ENCODE results near the gene FBRSL1. TPM values are rescaled to one million over a fixed set of nuclear protein-coding genes. Genes with fewer than 3 reads are reported as not detected.

FBRSL1 gene
- total RNA-seq, 1 experiment from 2014 or later: 124 TPM

DNA sequence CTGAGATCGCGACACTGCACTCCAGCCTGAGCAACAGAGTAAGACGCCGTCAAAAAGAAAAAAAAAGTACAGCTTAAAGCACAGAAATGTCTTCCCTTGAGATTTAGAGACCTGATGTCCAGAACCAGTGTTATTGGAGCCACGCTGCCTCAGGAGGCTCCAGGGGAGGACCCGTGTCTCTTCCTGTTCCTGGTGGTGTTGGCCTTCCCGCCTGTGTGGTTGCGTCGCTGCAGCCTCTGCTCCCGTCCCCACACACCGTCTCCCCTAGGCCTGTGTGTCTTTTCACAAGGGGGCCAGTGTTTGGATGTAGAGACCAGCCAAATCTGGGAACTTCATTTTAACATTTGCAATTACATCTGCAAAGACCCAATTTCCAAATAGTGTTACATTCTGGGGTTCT is 8.6 kb upstream of the FBRSL1 start:
- CTCF ChIA-PET: no interaction called here
- no peaks in the 10 kb centered on the region for H3K27me3 ChIP-seq (ENCODE audit: insufficient read depth, low read length)
- no peak overlapping the region for H3K27ac ChIP-seq (ENCODE audit: low read depth, low read length)

More for the DNA sequence above, 8.6 kb upstream of the FBRSL1 start:
- BruUV-seq (replicated peaks): no TSS peak
- RAD21 ChIA-PET (ENCODE audit: low non-redundant PET in 1 of 2, low total read pairs in 2 of 2, uncharacterized antibody in 2 of 2, unreplicated experiment in 2 of 2): no interaction called here
- no peak overlapping the region for H3K4me3 ChIP-seq (replicated peaks in 1 of 2; ENCODE audit: low read depth in 1 of 2, low read length in 2 of 2)
- H2AFZ ChIP-seq (ENCODE audit: low read depth, low read length, poor library complexity, severe bottlenecking): no peak overlapping the region
- no peaks in the 10 kb centered on the region for H3K9me2 ChIP-seq (ENCODE audit: insufficient read depth)
- intact Hi-C loops (cut with micrococcal nuclease): no loop called here
- H3K36me3 ChIP-seq (ENCODE audit: control insufficient read depth in 1 of 2, insufficient read depth in 2 of 2, low read length in 2 of 2): no peaks in the 10 kb centered on the region
- H3K4me2 ChIP-seq (ENCODE audit: low read length): no peak overlapping the region
- no peak overlapping the region for H3K9ac ChIP-seq (ENCODE audit: low read length)
- H3K79me2 ChIP-seq (ENCODE audit: insufficient read depth, low read length): no peaks in the 10 kb centered on the region
- TF ChIP-seq POLR2AphosphoS5 (IDR thresholded peaks at IDR 0.05; ENCODE audit: low read depth, low read length) (no peak), SRF (IDR thresholded peaks at IDR 0.05; ENCODE audit: low read depth) (no peak), JUND (IDR thresholded peaks at IDR 0.05) (no peak), ZFX (IDR thresholded peaks at IDR 0.05) (no peak), CBX3 (IDR thresholded peaks at IDR 0.05; ENCODE audit: low read depth) (no peak), ZNF274 (IDR thresholded peaks at IDR 0.05; ENCODE audit: low read depth, low read length) (no peak), EGR1 (IDR thresholded peaks at IDR 0.05; ENCODE audit: low read depth) (no peak), POLR2A (IDR thresholded peaks at IDR 0.05; ENCODE audit: borderline replicate concordance, extremely low read depth, insufficient read depth, insufficient read length) (no peak), SP1 (IDR thresholded peaks at IDR 0.05; ENCODE audit: low read depth) (no peak), FOSL1 (IDR thresholded peaks at IDR 0.05; ENCODE audit: low read depth) (no peak), ELF1 (IDR thresholded peaks at IDR 0.05; ENCODE audit: borderline replicate concordance, low read depth) (no peak), EZH2phosphoT487 (IDR thresholded peaks at IDR 0.05; ENCODE audit: borderline replicate concordance) (no peak), TCF7L2 (IDR thresholded peaks at IDR 0.05; ENCODE audit: borderline replicate concordance, extremely low read depth, insufficient read depth, insufficient read length) (no peak), SIN3A (IDR thresholded peaks at IDR 0.05; ENCODE audit: low read depth) (no peak), YY1 (IDR thresholded peaks at IDR 0.05; ENCODE audit: extremely low read depth, insufficient replicate concordance, low read depth, low read length) (no peak)
- TF ChIP-seq, protein P1, sequence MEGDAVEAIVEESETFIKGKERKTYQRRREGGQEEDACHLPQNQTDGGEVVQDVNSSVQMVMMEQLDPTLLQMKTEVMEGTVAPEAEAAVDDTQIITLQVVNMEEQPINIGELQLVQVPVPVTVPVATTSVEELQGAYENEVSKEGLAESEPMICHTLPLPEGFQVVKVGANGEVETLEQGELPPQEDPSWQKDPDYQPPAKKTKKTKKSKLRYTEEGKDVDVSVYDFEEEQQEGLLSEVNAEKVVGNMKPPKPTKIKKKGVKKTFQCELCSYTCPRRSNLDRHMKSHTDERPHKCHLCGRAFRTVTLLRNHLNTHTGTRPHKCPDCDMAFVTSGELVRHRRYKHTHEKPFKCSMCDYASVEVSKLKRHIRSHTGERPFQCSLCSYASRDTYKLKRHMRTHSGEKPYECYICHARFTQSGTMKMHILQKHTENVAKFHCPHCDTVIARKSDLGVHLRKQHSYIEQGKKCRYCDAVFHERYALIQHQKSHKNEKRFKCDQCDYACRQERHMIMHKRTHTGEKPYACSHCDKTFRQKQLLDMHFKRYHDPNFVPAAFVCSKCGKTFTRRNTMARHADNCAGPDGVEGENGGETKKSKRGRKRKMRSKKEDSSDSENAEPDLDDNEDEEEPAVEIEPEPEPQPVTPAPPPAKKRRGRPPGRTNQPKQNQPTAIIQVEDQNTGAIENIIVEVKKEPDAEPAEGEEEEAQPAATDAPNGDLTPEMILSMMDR (IDR thresholded peaks at IDR 0.05 in 2 of 3, conservative IDR thresholded peaks at IDR 0.05 in 1 of 3; ENCODE audit: borderline replicate concordance in 1 of 3, insufficient read depth in 1 of 3, low read depth in 2 of 3, low read length in 2 of 3): no peak
- TF ChIP-seq, protein P2, sequence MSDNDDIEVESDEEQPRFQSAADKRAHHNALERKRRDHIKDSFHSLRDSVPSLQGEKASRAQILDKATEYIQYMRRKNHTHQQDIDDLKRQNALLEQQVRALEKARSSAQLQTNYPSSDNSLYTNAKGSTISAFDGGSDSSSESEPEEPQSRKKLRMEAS (IDR thresholded peaks at IDR 0.05): no peak
- TF ChIP-seq, protein P3, sequence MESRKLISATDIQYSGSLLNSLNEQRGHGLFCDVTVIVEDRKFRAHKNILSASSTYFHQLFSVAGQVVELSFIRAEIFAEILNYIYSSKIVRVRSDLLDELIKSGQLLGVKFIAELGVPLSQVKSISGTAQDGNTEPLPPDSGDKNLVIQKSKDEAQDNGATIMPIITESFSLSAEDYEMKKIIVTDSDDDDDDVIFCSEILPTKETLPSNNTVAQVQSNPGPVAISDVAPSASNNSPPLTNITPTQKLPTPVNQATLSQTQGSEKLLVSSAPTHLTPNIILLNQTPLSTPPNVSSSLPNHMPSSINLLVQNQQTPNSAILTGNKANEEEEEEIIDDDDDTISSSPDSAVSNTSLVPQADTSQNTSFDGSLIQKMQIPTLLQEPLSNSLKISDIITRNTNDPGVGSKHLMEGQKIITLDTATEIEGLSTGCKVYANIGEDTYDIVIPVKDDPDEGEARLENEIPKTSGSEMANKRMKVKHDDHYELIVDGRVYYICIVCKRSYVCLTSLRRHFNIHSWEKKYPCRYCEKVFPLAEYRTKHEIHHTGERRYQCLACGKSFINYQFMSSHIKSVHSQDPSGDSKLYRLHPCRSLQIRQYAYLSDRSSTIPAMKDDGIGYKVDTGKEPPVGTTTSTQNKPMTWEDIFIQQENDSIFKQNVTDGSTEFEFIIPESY (IDR thresholded peaks at IDR 0.05; ENCODE audit: extremely low read depth, insufficient replicate concordance, low read length): no peak
- TF ChIP-seq, protein P4, sequence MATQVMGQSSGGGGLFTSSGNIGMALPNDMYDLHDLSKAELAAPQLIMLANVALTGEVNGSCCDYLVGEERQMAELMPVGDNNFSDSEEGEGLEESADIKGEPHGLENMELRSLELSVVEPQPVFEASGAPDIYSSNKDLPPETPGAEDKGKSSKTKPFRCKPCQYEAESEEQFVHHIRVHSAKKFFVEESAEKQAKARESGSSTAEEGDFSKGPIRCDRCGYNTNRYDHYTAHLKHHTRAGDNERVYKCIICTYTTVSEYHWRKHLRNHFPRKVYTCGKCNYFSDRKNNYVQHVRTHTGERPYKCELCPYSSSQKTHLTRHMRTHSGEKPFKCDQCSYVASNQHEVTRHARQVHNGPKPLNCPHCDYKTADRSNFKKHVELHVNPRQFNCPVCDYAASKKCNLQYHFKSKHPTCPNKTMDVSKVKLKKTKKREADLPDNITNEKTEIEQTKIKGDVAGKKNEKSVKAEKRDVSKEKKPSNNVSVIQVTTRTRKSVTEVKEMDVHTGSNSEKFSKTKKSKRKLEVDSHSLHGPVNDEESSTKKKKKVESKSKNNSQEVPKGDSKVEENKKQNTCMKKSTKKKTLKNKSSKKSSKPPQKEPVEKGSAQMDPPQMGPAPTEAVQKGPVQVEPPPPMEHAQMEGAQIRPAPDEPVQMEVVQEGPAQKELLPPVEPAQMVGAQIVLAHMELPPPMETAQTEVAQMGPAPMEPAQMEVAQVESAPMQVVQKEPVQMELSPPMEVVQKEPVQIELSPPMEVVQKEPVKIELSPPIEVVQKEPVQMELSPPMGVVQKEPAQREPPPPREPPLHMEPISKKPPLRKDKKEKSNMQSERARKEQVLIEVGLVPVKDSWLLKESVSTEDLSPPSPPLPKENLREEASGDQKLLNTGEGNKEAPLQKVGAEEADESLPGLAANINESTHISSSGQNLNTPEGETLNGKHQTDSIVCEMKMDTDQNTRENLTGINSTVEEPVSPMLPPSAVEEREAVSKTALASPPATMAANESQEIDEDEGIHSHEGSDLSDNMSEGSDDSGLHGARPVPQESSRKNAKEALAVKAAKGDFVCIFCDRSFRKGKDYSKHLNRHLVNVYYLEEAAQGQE (IDR thresholded peaks at IDR 0.05; ENCODE audit: low read depth): no peak
- no peak for DNase-seq (ENCODE audit: low read depth, low spot score)
- H4K20me1 ChIP-seq (ENCODE audit: insufficient read depth): no peaks in the 10 kb centered on the region
- H3K9me3 ChIP-seq (ENCODE audit: control insufficient read depth in 1 of 2, insufficient read depth in 1 of 2, low read depth in 1 of 2, low read length in 2 of 2): no peaks in the 10 kb centered on the region
- no peak for ATAC-seq
- H3K4me1 ChIP-seq (ENCODE audit: control insufficient read depth in 1 of 2, insufficient read depth in 2 of 2, low read length in 2 of 2): no peaks in the 10 kb centered on the region
- POLR2A ChIA-PET: no interaction called here
